Activated CD4-positive, alpha-beta T cell treated with anti-CD3 and anti-CD28 coated beads, Interleukin-2, amount 50 U/mL, for 24 hours (primary cell): ENCODE measurements around the gene DCHS1.
"Not testable (repeated sequence)": the region's sequence is repeated elsewhere in the genome, so short reads cannot be mapped to it uniquely, and the experiment has no call there.

Experiments used
- DNase-seq, 2 donors: peaks; one replicate each; pipeline ENCODE4 v3.0.0-alpha.2; 2020; ENCODE audit warnings: low read depth in 1 of 2, low spot score in 1 of 2

DCHS1 gene, protein sequence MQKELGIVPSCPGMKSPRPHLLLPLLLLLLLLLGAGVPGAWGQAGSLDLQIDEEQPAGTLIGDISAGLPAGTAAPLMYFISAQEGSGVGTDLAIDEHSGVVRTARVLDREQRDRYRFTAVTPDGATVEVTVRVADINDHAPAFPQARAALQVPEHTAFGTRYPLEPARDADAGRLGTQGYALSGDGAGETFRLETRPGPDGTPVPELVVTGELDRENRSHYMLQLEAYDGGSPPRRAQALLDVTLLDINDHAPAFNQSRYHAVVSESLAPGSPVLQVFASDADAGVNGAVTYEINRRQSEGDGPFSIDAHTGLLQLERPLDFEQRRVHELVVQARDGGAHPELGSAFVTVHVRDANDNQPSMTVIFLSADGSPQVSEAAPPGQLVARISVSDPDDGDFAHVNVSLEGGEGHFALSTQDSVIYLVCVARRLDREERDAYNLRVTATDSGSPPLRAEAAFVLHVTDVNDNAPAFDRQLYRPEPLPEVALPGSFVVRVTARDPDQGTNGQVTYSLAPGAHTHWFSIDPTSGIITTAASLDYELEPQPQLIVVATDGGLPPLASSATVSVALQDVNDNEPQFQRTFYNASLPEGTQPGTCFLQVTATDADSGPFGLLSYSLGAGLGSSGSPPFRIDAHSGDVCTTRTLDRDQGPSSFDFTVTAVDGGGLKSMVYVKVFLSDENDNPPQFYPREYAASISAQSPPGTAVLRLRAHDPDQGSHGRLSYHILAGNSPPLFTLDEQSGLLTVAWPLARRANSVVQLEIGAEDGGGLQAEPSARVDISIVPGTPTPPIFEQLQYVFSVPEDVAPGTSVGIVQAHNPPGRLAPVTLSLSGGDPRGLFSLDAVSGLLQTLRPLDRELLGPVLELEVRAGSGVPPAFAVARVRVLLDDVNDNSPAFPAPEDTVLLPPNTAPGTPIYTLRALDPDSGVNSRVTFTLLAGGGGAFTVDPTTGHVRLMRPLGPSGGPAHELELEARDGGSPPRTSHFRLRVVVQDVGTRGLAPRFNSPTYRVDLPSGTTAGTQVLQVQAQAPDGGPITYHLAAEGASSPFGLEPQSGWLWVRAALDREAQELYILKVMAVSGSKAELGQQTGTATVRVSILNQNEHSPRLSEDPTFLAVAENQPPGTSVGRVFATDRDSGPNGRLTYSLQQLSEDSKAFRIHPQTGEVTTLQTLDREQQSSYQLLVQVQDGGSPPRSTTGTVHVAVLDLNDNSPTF (N-terminal part only)

DNA sequence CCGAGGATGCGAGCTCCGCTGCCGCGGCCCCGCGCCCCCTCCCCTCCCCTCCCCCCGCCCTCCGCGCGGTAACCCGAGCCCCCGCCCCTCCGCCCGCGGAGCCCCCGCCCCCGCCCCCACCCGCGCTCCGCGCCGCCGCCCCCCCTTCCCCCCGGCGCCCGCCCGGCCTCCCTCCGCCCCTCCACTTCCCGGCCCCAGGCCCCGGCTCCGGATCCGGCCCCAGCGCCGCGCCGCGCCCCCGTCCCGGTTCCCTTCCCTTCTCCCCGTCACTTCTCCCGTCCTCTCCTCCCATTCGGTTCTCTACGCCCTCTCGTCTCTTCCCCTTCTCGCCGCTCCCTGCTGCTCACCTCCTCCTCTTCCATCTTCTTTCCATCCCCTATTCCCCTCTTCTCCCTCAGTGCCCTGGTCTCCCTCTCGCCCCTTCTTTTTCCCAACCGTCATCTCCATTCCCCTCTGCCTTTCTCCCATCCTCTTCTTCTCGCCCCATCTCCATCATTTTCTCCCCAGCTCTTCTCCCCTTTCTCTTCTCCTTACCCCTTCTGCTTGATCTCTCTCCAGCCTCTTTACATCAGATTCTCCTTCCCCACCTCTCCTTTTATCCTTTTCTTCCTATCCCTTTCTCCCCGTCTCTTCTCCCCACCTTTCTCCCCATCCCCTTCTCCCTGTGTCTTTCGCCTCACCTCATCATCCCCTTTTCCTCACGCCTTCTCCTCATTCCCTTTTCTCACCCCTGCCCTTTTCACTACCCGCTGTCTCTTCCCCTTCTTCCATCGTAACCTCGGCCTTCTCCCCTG lies at the start of gene DCHS1:
Gene DCHS1 (minus strand): TSS at position 20 of the 794 bp plus-strand sequence. CDS start 14,196 bp downstream, outside the sequence.
- DNase-seq, result no peak

DNA sequence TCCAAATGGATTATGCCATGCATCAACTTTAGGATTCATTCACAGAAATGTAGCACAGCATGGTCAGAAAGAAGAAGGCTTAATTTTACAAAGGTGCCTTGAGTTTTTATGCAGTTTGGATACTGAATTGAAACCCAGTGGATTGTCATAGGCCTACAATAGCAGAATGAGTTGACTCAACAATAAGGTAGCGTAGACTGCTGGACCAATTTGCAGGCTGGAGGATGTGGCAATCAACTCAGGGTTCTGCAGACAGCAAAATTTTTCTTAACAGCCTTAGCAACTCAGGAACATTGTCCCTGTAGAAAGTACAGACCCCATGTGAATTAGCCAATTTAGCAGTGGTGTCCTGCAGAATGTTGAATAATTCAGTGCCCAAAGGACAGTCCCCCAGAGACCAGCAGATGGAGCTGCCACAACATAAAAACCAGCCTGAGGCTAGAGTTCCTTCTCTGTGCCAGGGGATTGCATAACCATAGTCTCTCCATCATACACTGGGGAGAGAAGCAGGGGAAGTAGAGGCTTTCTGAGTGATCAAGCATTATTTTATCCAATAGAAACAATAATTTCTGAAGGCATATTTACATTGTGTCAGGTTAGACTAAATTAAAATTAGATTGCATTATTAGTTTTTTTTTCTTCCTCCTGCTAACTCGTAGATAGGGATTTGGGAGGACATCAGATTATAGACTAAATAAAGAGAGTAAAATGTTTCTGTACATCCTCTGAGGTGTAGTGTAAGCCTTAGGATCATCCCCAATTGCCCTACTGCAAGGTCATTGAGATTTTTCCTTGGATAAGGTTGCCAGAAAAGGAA lies 47.8 kb upstream of the DCHS1 start:
- no peak for DNase-seq

DNA sequence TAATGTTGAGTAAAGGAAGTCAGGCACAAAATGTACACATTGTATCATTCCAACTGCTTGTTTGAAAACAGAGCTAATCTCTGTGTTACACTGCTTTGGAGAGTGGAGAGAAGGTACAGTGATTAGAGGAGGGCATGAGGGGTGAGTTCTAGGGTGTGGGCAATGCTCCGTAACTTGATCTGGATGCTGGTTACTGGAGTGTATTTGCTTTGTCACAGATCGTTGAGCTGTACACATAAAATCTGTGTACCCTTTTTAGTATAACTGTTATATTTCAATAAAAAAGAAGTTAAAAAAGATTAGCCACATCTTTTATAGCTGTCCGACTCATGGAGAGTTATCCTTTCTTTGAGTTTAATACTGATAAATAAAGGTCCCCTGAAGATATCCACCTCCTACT lies 46.3 kb upstream of the DCHS1 start:
- DNase-seq, result not testable (repeated sequence)

DNA sequence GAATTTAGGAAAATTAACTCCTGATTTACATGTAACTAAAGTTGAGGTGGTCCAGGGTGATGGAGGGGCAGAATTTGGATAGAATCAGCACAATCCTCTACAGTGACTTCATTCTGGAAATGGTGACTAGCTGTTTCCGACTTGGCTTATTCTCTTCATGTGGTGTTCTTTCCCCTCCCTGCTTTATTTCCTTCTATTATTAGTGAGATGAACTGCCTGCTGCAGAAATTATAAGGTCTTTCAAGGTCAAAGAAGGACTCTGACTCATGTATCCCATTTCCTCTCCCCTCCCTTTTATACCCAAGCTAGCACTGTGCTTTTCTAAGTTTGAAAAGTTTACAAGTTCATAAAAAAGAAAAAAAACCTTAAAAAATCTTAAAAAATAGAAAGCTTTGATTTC lies 39.8 kb upstream of the DCHS1 start:
- peak in 1 of 2 donors; percentile 25 for DNase-seq

DNA sequence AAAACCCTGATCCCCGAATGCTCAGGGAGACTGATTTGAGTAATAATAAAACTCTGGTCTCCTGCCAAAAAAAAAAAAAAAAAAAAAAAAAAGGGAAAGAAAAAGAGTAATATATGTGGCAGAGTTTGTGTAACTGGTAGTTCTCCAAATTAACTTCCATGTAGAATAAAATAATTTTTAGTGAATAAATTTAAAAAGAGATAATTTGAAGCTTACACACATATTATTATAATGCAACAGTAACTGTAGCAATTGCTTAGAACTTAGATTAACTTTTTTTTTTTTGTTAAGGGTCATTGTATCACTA lies 38.6 kb upstream of the DCHS1 start:
- no peak for DNase-seq

GRCh38 chr11:6693342-6694228 lies 38.0 kb upstream of the DCHS1 start:
- peak in 1 of 2 donors; percentile 67 for DNase-seq

GRCh38 chr11:6692128-6692527 lies 36.5 kb upstream of the DCHS1 start:
- DNase-seq, result no peak

GRCh38 chr11:6690431-6691132 lies 35.0 kb upstream of the DCHS1 start:
- DNase-seq, result not testable (repeated sequence)

DNA sequence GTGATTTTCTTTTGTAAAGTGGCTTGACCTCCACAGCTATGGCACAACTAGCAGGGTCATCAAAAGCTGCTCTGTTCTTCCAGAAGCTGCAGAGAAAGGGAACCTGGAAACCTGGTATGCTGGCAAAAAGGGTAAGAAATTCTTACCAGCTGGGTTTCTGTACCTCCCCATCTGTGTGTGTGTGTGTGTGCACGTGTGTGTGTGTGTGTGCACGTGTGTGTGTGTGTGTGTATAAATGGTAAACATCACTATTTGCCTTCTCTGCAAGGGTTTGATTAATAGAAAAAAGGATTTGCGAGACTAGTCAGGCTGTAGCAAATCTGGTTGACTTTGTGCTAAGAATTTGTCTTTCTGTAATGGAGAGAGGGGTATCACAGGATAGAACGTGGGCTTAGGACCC lies 32.3 kb upstream of the DCHS1 start:
- no peak for DNase-seq

- no peak for DNase-seq
Measured at GRCh38 chr11:6686006-6686405, 30.4 kb upstream of the DCHS1 start.

GRCh38 chr11:6684068-6684467 lies 28.5 kb upstream of the DCHS1 start:
- not testable (repeated sequence) for DNase-seq

- peak; percentile 91 to 100 for DNase-seq
Measured at GRCh38 chr11:6682936-6683861, 27.6 kb upstream of the DCHS1 start, which contains the start of gene MRPL17. MRPL17 (minus strand) TSS chr11:6683340; CDS start chr11:6683296, 44 bp downstream.

- no peak for DNase-seq
Measured at GRCh38 chr11:6682591-6682935, 27.0 kb upstream of the DCHS1 start.

DNA sequence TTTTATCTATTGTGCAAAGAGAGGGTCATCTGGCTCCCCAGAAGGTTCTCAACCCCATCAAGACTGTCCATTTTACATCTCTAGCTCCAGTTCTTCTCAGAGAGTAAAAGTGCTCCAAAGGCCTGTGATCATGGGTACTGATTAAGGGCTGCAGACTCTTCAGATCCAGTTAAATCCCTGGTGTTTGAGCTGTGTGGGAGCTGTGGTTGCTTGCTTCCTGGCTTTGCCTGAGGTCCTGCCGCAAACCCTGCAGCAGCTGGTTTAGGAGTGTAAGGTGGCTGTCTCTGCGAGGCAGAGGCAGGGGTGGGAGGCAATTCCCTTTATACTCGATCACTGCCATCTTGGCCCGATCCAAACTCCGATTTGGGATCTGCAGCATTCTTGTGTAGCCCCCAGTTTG lies 26.3 kb upstream of the DCHS1 start:
- no peak for DNase-seq

GRCh38 chr11:6681505-6681904 lies 25.9 kb upstream of the DCHS1 start:
- DNase-seq, result no peak

GRCh38 chr11:6677018-6677417 lies 21.4 kb upstream of the DCHS1 start:
- no peak for DNase-seq

DNA sequence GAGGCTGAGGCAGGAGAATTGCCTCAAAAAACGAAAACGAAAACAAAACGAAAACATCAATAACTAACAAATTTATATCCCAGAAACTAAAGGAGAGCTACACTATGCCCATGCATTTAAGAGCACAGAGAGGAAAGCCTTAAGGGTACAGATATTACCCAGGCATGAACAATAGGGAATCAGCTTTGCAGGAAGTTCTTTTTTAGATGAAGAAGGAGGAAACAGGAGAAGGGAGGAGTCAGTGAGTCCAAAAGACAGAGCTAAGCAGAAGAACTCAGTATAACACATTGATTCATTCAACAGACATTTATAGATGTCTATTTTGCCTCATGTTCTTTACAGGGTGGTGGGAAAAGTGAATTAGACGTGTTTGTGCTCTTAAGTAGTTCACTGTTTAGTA lies 19.3 kb upstream of the DCHS1 start:
- DNase-seq, result no peak
